DMS 273 treated with DMSO at 0.1 percent for 48 hours (cell line): ENCODE measurements around the gene SPATA24.
A peak's percentile ranks its signal among the peaks of the same experiment; 100 is the strongest.
"Not testable (repeated sequence)": the region's sequence is repeated elsewhere in the genome, so short reads cannot be mapped to it uniquely, and the experiment has no call there.

Experiments
- DNase-seq: peaks from one replicate; lab custom pipeline; 2025; lab: John Stamatoyannopoulos, UW

The SPATA24 gene

GRCh38 chr5:139416651-139417050 is 12.8 kb upstream of the SPATA24 start:
- no peak for DNase-seq

GRCh38 chr5:139415869-139416268 is 12.0 kb upstream of the SPATA24 start:
- DNase-seq: no peak

- peak; percentile 33 for DNase-seq
These were observed 11.5 kb upstream of the SPATA24 start for GRCh38 chr5:139415221-139415861.

GRCh38 chr5:139414581-139415130 is 10.8 kb upstream of the SPATA24 start:
- no peak for DNase-seq

- no peak for DNase-seq
These were observed 10.1 kb upstream of the SPATA24 start for GRCh38 chr5:139413963-139414362.

GRCh38 chr5:139413153-139413552 is 9.3 kb upstream of the SPATA24 start:
- no peak for DNase-seq

- no peak for DNase-seq
These were observed 7.3 kb upstream of the SPATA24 start for GRCh38 chr5:139410993-139411828.

- DNase-seq: no peak
These were observed 6.5 kb upstream of the SPATA24 start for GRCh38 chr5:139410121-139410992.

GRCh38 chr5:139409116-139409515 is 5.2 kb upstream of the SPATA24 start:
- not testable (repeated sequence) for DNase-seq

GRCh38 chr5:139408191-139408590 is 4.3 kb upstream of the SPATA24 start:
- DNase-seq: no peak

- no peak for DNase-seq
These were observed 3.6 kb upstream of the SPATA24 start for GRCh38 chr5:139407517-139407916.

- DNase-seq: no peak
These were observed 3.1 kb upstream of the SPATA24 start for GRCh38 chr5:139406963-139407362.

GRCh38 chr5:139404484-139404840 is 573 bp upstream of the SPATA24 start:
- DNase-seq: no peak

GRCh38 chr5:139403418-139403786 is 487 bp downstream of the SPATA24 start:
- no peak for DNase-seq

- DNase-seq: no peak
These were observed 1.2 kb downstream of the SPATA24 start for GRCh38 chr5:139402561-139403158.

GRCh38 chr5:139401546-139401945 is 2.3 kb downstream of the SPATA24 start:
- DNase-seq: no peak

GRCh38 chr5:139399501-139400121 is 4.3 kb downstream of the SPATA24 start:
- DNase-seq: no peak

GRCh38 chr5:139397921-139398320 is 6.0 kb downstream of the SPATA24 start:
- no peak for DNase-seq

- DNase-seq: no peak
These were observed 7.2 kb downstream of the SPATA24 start for GRCh38 chr5:139396691-139397090.

- DNase-seq: no peak
These were observed 7.8 kb downstream of the SPATA24 start for GRCh38 chr5:139395844-139396640.
